Activated B cell treated with CpG ODN at 0.5 μM for 24 hours (primary cell): ENCODE measurements around the gene TMEM100. TPM values are rescaled to one million over a fixed set of nuclear protein-coding genes. Genes with fewer than 3 reads are reported as not detected.

ENCODE experiments used
- ATAC-seq: fragments of 200-7000 bp; cut with Tn5 transposase; one replicate; pipeline ENCODE4 v1.10.0; 2021; ENCODE audit warnings: low read depth, mild to moderate bottlenecking, moderate library complexity
- CTCF ChIA-PET: fragments of 350-600 bp; sonication (Branson Sonifier 250); formaldehyde crosslinking; loops from one replicate; lab custom pipeline; 2021; ENCODE audit warnings: antibody characterized with exemption; lab: Charles Lee
- POLR2A ChIA-PET: fragments of 350-600 bp; sonication (Branson Sonifier 250); formaldehyde crosslinking; loops from one replicate; lab custom pipeline; 2021; ENCODE audit warnings: antibody characterized with exemption; lab: Charles Lee
- DNase-seq: peaks from one replicate; pipeline ENCODE4 v3.0.0; 2022
- H3K27ac Mint-ChIP-seq: one replicate; pipeline ENCODE4 v1.8.0; 2020; ENCODE audit warnings: mixed read lengths
- H3K27me3 Mint-ChIP-seq: one replicate; pipeline ENCODE4 v1.8.0; 2021; ENCODE audit warnings: mixed read lengths
- H3K36me3 Mint-ChIP-seq: one replicate; pipeline ENCODE4 v1.8.0; 2021; ENCODE audit warnings: low read depth, mixed read lengths
- H3K4me1 Mint-ChIP-seq: one replicate; pipeline ENCODE4 v1.8.0; 2021; ENCODE audit warnings: mixed read lengths
- H3K4me3 Mint-ChIP-seq: one replicate; pipeline ENCODE4 v1.8.0; 2020; ENCODE audit warnings: mild to moderate bottlenecking, mixed read lengths
- H3K9me3 Mint-ChIP-seq: one replicate; pipeline ENCODE4 v1.8.0; 2020; ENCODE audit warnings: mixed read lengths
- CTCF ChIP-seq: fragments of 200-600 bp; IDR thresholded peaks from one replicate; pipeline ENCODE4 v1.8.0; 2022; ENCODE audit warnings: antibody characterized with exemption, mild to moderate bottlenecking
- intact Hi-C: fragments of 100-400 bp; cut with micrococcal nuclease; formaldehyde crosslinking; loops from one replicate; pipeline ENCODE4 v1.15.1; 2024
- total RNA-seq: library from RNA; stranded (reverse); gene quantifications from 2 replicates; pipeline ENCODE4 v1.2.3, GENCODE V29; 2022

Gene TMEM100
- total RNA-seq, 1 donor from 2014 or later, result not detected

DNA sequence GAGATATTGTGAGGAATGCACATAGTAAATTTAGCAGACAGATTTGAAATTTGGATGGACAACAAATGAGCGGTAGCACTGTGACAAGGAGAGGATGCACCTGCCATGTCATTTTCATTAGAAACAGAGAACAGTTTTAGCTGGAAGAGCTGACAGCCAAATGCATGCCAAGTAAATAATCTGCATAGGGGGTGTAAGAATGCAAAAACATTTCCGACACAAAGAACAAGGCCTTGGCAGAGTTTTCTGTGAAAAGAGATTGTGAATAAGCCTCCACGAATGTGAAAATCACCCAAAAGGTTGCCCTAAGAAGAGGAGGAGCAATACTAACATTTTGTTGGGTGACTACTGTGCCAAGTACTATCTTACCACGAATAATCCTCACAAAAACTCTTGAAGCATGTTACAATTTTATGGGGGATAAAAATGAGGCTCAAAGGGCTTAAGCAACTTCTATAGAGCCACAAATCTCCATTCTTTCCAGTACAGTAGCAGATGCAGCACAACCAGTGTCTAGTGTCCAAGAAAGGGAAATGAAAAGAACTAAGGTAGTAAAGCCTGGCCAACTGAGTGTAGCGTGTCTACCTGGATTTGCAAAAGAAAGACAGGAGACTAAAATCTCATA, 28.3 kb downstream of the TMEM100 start:
- Mint-ChIP-seq H3K4me1 (no peaks in the 10 kb centered on the region), H3K36me3 (no peaks in the 10 kb centered on the region), H3K27ac (no peak overlapping the region), H3K4me3 (no peak overlapping the region), H3K9me3 (no peaks in the 10 kb centered on the region), H3K27me3 (peaks cover 5% of the 10 kb centered on the region)
- TF ChIP-seq CTCF, result no peak
- DNase-seq (no peak), ATAC-seq (no peak)
- intact Hi-C loops, result no loop called here
- ChIA-PET POLR2A (no interaction called here), CTCF (no interaction called here)

DNA sequence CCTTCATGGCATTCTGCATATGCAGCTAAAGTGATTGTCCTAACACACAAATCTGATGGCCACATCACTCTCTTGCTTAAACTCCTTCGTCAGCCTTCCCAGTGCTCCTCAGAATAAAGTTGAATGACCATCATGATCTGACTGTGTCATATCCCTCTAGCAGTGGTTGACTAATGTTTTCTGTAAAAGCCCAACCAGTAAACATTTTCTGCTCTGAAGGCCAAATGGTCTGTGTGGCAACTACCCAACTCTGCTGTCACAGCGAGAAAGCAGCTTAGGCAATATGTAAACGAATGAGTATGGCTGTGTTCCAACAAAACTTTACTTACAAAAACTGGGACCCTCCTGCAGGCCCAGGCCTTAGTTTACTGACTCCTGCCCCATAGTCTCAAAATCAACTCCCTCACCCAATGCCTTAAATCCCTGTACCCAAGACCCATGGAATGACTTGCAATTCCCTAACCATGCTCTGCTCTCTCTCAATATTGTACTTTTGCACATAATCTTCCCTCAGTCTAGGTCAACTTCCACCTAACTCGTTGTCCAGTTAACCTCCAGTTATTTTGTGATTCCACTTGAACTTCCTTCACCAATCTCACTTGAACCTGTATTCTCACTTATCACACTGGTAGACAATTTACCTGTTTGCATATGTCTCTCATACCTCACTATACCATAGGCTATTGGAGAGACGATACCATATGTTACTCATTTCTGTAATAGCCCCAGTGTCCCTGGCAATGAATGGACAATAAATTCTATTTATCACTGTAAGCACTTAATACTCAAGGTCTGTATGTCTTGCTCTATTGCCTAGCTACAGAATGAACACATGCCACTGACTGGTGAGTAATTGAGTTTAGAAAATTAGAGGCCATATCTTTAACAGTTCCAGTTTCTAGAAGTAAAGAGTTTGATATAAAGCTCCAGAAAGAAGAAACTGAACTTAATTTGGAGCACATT, 29.1 kb downstream of the TMEM100 start:
- no peak for TF ChIP-seq CTCF
- DNase-seq, result no peak
- intact Hi-C loops, result no loop called here
- no peaks in the 10 kb centered on the region for H3K9me3 Mint-ChIP-seq
- H3K27ac Mint-ChIP-seq, result no peak overlapping the region
- no peaks in the 10 kb centered on the region for H3K36me3 Mint-ChIP-seq
- POLR2A ChIA-PET, result no interaction called here
- H3K4me3 Mint-ChIP-seq, result no peak overlapping the region
- no peak for ATAC-seq
- CTCF ChIA-PET, result no interaction called here
- H3K27me3 Mint-ChIP-seq, result peaks cover 5% of the 10 kb centered on the region
- H3K4me1 Mint-ChIP-seq, result no peaks in the 10 kb centered on the region

DNA sequence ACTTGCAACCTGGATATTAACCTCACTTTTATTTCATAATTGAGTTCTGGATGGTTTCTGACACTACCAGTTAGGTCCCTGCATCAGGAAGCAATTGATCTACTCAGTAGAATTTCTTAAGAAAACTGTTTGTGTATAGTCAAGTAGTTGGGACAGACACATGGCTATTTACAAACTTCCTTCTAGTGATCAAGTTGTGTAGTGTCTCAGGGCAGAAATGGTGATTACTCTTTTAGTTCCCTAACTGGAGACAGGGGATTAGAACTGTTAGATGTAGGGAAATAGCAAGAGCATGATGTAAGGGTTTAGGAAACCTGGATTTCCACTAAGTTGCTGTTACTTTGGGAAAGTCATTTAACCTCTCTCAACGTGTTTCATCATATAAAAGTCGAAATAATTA, 30.4 kb downstream of the TMEM100 start:
- ATAC-seq (no peak), DNase-seq (no peak)
- Mint-ChIP-seq H3K4me3 (no peak overlapping the region), H3K4me1 (no peaks in the 10 kb centered on the region), H3K9me3 (no peaks in the 10 kb centered on the region), H3K27ac (no peak overlapping the region), H3K36me3 (no peaks in the 10 kb centered on the region), H3K27me3 (peaks cover 2% of the 10 kb centered on the region)
- ChIA-PET POLR2A (no interaction called here), CTCF (no interaction called here)
- intact Hi-C loops, result no loop called here
- TF ChIP-seq CTCF, result no peak

DNA sequence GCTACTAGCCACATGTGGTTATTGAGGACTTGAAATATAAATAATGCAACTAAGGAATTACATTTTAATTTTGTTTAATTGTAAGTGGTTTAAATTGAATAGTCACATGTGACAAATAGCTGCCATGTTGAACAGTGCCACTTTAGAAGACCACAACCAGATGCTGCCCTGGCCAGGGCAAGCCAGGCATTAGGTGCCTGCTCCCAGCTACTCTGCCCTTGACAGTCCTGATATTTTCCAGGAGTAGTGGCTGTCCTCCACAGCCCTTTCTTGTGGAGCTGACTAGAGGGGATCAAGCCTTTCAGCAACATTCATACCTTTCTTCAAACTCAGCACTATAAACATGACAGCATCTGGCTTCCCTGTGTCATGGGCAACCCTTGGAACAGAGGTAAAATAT, 31.0 kb downstream of the TMEM100 start:
- POLR2A ChIA-PET, result no interaction called here
- H3K4me3 Mint-ChIP-seq, result no peak overlapping the region

More for the DNA sequence above, 31.0 kb downstream of the TMEM100 start:
- no peak for TF ChIP-seq CTCF
- Mint-ChIP-seq H3K27me3 (peaks cover 2% of the 10 kb centered on the region), H3K9me3 (peaks cover 2% of the 10 kb centered on the region), H3K36me3 (no peaks in the 10 kb centered on the region), H3K4me1 (no peaks in the 10 kb centered on the region), H3K27ac (no peak overlapping the region)
- intact Hi-C loops, result no loop called here
- CTCF ChIA-PET, result no interaction called here
- no peak for ATAC-seq
- no peak for DNase-seq
